Stomach (tissue), 4 donors: Measurements from ENCODE around the gene CENPX.

Experiments used
- CTCF ChIP-seq, 7 experiments: fragments of 450-650 bp in 4 of 7; fragments of 200-600 bp in 3 of 7; sonication (generic) in 3 of 7; IDR thresholded peaks; one replicate each; pipeline ENCODE4 v1.5.1; 2016 to 2019; ENCODE audit warnings: antibody characterized with exemption in 7 of 7, control low read depth in 2 of 7, mild to moderate bottlenecking in 1 of 7
- POLR2A ChIP-seq, 4 donors: fragments of 450-650 bp; IDR thresholded peaks; one replicate each; pipeline ENCODE4 v1.6.1; 2016; ENCODE audit warnings: antibody characterized with exemption in 4 of 4, control low read depth in 2 of 4, mild to moderate bottlenecking in 1 of 4, moderate library complexity in 1 of 4

GRCh38 chr17:82070611-82071010 lies 47.9 kb upstream of the CENPX start:
- TF ChIP-seq CTCF (IDR thresholded peaks at IDR 0.05) (no peak), POLR2A (IDR thresholded peaks at IDR 0.05) (no peak)
